Thyroid gland (tissue), 4 donors: ENCODE results near the gene MXD1.

ENCODE experiments used
- CTCF ChIP-seq, 6 experiments: fragments of 200-600 bp in 3 of 6; fragments of 450-650 bp in 3 of 6; sonication (generic) in 3 of 6; IDR thresholded peaks; one replicate each; pipeline ENCODE4 v1.5.1; 2016 to 2019; ENCODE audit warnings: antibody characterized with exemption in 6 of 6, mild to moderate bottlenecking in 2 of 6, inconsistent platforms in 1 of 6, moderate library complexity in 1 of 6
- POLR2A ChIP-seq, 2 donors: fragments of 450-650 bp; IDR thresholded peaks; one replicate each; pipeline ENCODE4 v1.6.1; 2017; ENCODE audit warnings: antibody characterized with exemption in 2 of 2, mild to moderate bottlenecking in 2 of 2, moderate library complexity in 1 of 2

- TF ChIP-seq CTCF (IDR thresholded peaks at IDR 0.05), result no peak
- no peak for TF ChIP-seq POLR2A (IDR thresholded peaks at IDR 0.05)
These were observed 65.2 kb downstream of the MXD1 start for GRCh38 chr2:69979902-69980807.
